OCI-LY1 (cell line): Measurements from ENCODE around the gene FAM53B.
A peak's percentile ranks its signal among the peaks of the same experiment; 100 is the strongest.

Source experiments
- H2AFZ ChIP-seq: fragments of 200-600 bp; sonication (generic), shearing (Covaris generic); 2 replicates; pipeline ENCODE4 v1.6.0; 2014; ENCODE audit warnings: antibody characterized with exemption, mild to moderate bottlenecking, low read length
- H3F3A ChIP-seq: fragments of 200-600 bp; sonication (generic), shearing (Covaris generic); 2 replicates; pipeline ENCODE4 v1.6.0; 2014; ENCODE audit warnings: mild to moderate bottlenecking, antibody characterized with exemption, low read length, moderate library complexity; ENCODE audit not compliant: insufficient read depth
- H3K27ac ChIP-seq: fragments of 200-600 bp; sonication (generic); 2 replicates; pipeline ENCODE4 v1.5.1; 2014; ENCODE audit warnings: low read length, mixed run types, mild to moderate bottlenecking, low read depth; ENCODE audit not compliant: poor library complexity, severe bottlenecking
- H3K27me3 ChIP-seq: fragments of 200-600 bp; sonication (generic); 2 replicates; pipeline ENCODE4 v1.6.0; 2014; ENCODE audit warnings: antibody characterized with exemption, mild to moderate bottlenecking, low read length, moderate library complexity; ENCODE audit not compliant: insufficient read depth
- H3K36me3 ChIP-seq: fragments of 200-600 bp; sonication (generic); 2 replicates; pipeline ENCODE4 v1.6.1; 2014; ENCODE audit warnings: mild to moderate bottlenecking, antibody characterized with exemption, low read length, moderate library complexity, mixed read lengths; ENCODE audit not compliant: insufficient read depth
- H3K4me1 ChIP-seq: fragments of 200-600 bp; sonication (generic); 2 replicates; pipeline ENCODE4 v1.5.1; 2014; ENCODE audit warnings: mild to moderate bottlenecking, low read length, moderate library complexity; ENCODE audit not compliant: insufficient read depth, severe bottlenecking
- H3K4me2 ChIP-seq: fragments of 200-600 bp; sonication (generic), shearing (Covaris generic); 2 replicates; pipeline ENCODE4 v1.6.1; 2014; ENCODE audit warnings: low read length
- H3K4me3 ChIP-seq: fragments of 200-600 bp; sonication (generic); 2 replicates; pipeline ENCODE4 v1.5.1; 2014; ENCODE audit warnings: low read length, low read depth, mild to moderate bottlenecking, mixed read lengths; ENCODE audit not compliant: poor library complexity, severe bottlenecking
- H3K79me2 ChIP-seq: fragments of 200-600 bp; shearing (Covaris generic); 2 replicates; pipeline ENCODE4 v1.6.1; 2016; ENCODE audit warnings: mixed run types, low read length, mixed read lengths; ENCODE audit not compliant: insufficient read depth
- H3K9ac ChIP-seq: fragments of 200-600 bp; sonication (generic), shearing (Covaris generic); 2 replicates; pipeline ENCODE4 v1.6.1; 2014; ENCODE audit warnings: mild to moderate bottlenecking, low read length, mixed read lengths
- H3K9me2 ChIP-seq: fragments of 200-600 bp; sonication (generic), shearing (Covaris generic); 2 replicates; pipeline ENCODE4 v1.6.1; 2014; ENCODE audit warnings: low read depth, mild to moderate bottlenecking, low read length, mixed read lengths
- H3K9me3 ChIP-seq: fragments of 200-600 bp; shearing (Covaris generic); 2 replicates; pipeline ENCODE4 v1.6.1; 2014; ENCODE audit warnings: low read length, mixed read lengths
- H4K20me1 ChIP-seq: fragments of 200-600 bp; sonication (generic), shearing (Covaris generic); 2 replicates; pipeline ENCODE4 v1.6.0; 2016; ENCODE audit warnings: mild to moderate bottlenecking, low read length; ENCODE audit not compliant: insufficient read depth
- CTCF ChIP-seq: fragments of 200-600 bp; sonication (generic), shearing (Covaris generic); IDR thresholded peaks from 2 replicates; pipeline ENCODE4 v1.5.1; 2017; ENCODE audit warnings: mild to moderate bottlenecking, antibody characterized with exemption, low read length, moderate library complexity, mixed read lengths
- EZH2 ChIP-seq: fragments of 200-600 bp; sonication (generic), shearing (Covaris generic); IDR thresholded peaks from 2 replicates; pipeline ENCODE4 v1.8.0; 2017; ENCODE audit warnings: borderline replicate concordance, mixed run types, mild to moderate bottlenecking, antibody characterized with exemption, low read length, moderate library complexity, mixed read lengths

Gene FAM53B

GRCh38 chr10:124577651-124578050, 166.5 kb downstream of the FAM53B start:
- TF ChIP-seq CTCF: no peak
- no peak for TF ChIP-seq EZH2
- H3K4me1 ChIP-seq: peaks cover 16% of the 10 kb centered on the region
- H3K9me3 ChIP-seq: 0 out of 2 replicates have a peak, but pooled peaks cover 3% of the 10 kb centered on the region
- no peak overlapping the region for H2AFZ ChIP-seq
- H3K36me3 ChIP-seq: no peaks in the 10 kb centered on the region; the same call in 1 of the 2 replicates
- H3K9me2 ChIP-seq: no peaks in the 10 kb centered on the region
- no peak overlapping the region for H3K4me2 ChIP-seq
- no peaks in the 10 kb centered on the region for H3K27me3 ChIP-seq
- H3F3A ChIP-seq: no peaks in the 10 kb centered on the region
- H3K79me2 ChIP-seq: no peaks in the 10 kb centered on the region
- no peak overlapping the region for H3K27ac ChIP-seq
- H3K9ac ChIP-seq: no peak overlapping the region
- H4K20me1 ChIP-seq: no peaks in the 10 kb centered on the region
- H3K4me3 ChIP-seq: no peak overlapping the region

GRCh38 chr10:124576526-124577420, 167.4 kb downstream of the FAM53B start:
- Histone ChIP-seq H4K20me1 (no peaks in the 10 kb centered on the region), H3K9ac (no peak overlapping the region)

More at GRCh38 chr10:124576526-124577420, 167.4 kb downstream of the FAM53B start:
- no peak overlapping the region for H3K4me2 ChIP-seq
- H3K36me3 ChIP-seq: no peaks in the 10 kb centered on the region; the same call in 1 of the 2 replicates
- no peak for TF ChIP-seq CTCF
- no peak for TF ChIP-seq EZH2
- no peak overlapping the region for H3K4me3 ChIP-seq
- no peaks in the 10 kb centered on the region for H3K27me3 ChIP-seq
- H3K27ac ChIP-seq: peak overlapping the region; percentile 39
- peaks cover 16% of the 10 kb centered on the region for H3K4me1 ChIP-seq
- no peaks in the 10 kb centered on the region for H3F3A ChIP-seq
- 0 out of 2 replicates have a peak, but pooled peaks cover 3% of the 10 kb centered on the region for H3K9me3 ChIP-seq
- no peaks in the 10 kb centered on the region for H3K9me2 ChIP-seq
- no peak overlapping the region for H2AFZ ChIP-seq
- no peaks in the 10 kb centered on the region for H3K79me2 ChIP-seq
